Measurements from ENCODE around the gene TIMP2.
"Not testable (repeated sequence)": the region's sequence is repeated elsewhere in the genome, so short reads cannot be mapped to it uniquely, and the experiment has no call there.

Gene TIMP2

DNA sequence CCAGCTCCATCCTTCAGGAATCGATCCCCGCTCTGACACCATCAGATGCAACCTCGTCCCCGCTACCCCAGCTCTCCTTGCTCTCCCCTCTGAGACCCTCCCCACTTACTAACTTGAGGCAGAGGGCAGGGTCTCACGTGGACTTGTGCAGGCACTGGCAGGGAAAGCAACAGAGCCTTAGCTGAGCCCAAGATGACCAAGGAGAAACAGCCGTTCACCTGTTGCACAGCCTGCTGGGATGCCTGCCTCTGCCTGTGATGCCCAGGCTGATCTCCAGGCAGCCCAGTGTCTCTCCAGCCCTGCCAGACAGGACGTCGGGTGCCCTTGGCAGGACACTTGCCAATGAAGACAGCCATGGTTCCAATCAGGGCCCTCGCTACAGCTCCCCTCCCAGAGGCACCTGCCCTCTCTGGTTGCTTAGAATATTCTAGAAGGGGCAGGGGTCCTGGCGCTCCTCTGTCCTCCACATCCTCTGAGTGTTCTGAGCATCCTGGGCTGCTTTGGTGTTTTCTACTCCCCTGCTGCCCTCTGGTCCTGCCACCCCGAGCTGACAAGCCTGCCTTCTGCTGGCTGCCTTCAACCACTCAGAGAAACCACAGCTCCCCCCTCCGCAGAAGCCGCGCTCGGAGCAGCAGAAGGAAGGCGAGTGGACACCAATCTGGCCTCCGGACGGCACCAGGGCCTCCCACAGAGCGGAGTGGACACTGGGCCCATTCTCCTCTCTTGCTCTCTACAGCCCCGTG is 28.9 kb downstream of the TIMP2 start:
- H3K4me3 Mint-ChIP-seq, result no peak overlapping the region
- no peak overlapping the region for H3K27ac Mint-ChIP-seq
- peaks cover 12% of the 10 kb centered on the region for H3K4me1 Mint-ChIP-seq (ENCODE audit: low read depth)
- H3K36me3 Mint-ChIP-seq (ENCODE audit: low read depth), result no peaks in the 10 kb centered on the region
- no peaks in the 10 kb centered on the region for H3K27me3 Mint-ChIP-seq
- no peaks in the 10 kb centered on the region for H3K9me3 Mint-ChIP-seq

- Mint-ChIP-seq H3K36me3 (ENCODE audit: low read depth) (no peaks in the 10 kb centered on the region), H3K4me1 (ENCODE audit: low read depth) (peaks cover 21% of the 10 kb centered on the region), H3K9me3 (no peaks in the 10 kb centered on the region), H3K4me3 (no peak overlapping the region), H3K27me3 (no peaks in the 10 kb centered on the region), H3K27ac (no peak overlapping the region)
These were observed 29.9 kb downstream of the TIMP2 start for GRCh38 chr17:78895322-78895721.

- H3K36me3 Mint-ChIP-seq (ENCODE audit: low read depth), result no peaks in the 10 kb centered on the region
- no peak overlapping the region for H3K4me3 Mint-ChIP-seq
- peaks cover 37% of the 10 kb centered on the region for H3K4me1 Mint-ChIP-seq (ENCODE audit: low read depth)
- no peak overlapping the region for H3K27ac Mint-ChIP-seq
- H3K9me3 Mint-ChIP-seq, result no peaks in the 10 kb centered on the region
- no peaks in the 10 kb centered on the region for H3K27me3 Mint-ChIP-seq
These were observed 31.5 kb downstream of the TIMP2 start for GRCh38 chr17:78893684-78894083.

DNA sequence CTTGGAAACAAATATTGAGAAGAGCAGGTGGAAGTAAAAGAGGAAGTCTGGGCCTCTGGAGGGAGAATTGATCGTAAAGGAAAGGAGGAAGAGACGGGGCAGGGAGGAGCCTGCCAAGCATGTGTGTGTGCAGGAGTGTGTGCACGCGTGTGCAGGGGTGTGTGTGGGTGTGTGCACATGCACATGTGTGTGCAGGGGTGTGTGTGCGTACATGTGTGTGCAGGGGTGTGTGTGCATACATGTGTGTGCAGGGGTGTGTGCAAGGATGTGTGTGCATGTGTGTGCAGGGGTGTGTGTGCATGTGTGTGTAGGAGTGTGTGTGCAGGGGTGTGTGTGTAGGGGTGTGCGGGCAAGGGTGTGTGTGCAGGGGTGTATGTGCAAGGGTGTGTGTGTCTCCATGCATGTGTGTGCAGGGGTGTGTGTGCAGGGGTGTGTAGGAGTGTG is 32.2 kb downstream of the TIMP2 start:
- no peaks in the 10 kb centered on the region for H3K27me3 Mint-ChIP-seq
- no peak overlapping the region for H3K27ac Mint-ChIP-seq
- no peaks in the 10 kb centered on the region for H3K9me3 Mint-ChIP-seq
- no peaks in the 10 kb centered on the region for H3K36me3 Mint-ChIP-seq (ENCODE audit: low read depth)
- H3K4me3 Mint-ChIP-seq, result no peak overlapping the region
- H3K4me1 Mint-ChIP-seq (ENCODE audit: low read depth), result peaks cover 40% of the 10 kb centered on the region

- Mint-ChIP-seq H3K36me3 (ENCODE audit: low read depth) (no peaks in the 10 kb centered on the region), H3K27ac (no peak overlapping the region), H3K4me3 (no peak overlapping the region), H3K4me1 (ENCODE audit: low read depth) (peaks cover 40% of the 10 kb centered on the region), H3K9me3 (no peaks in the 10 kb centered on the region), H3K27me3 (no peaks in the 10 kb centered on the region)
These were observed 32.7 kb downstream of the TIMP2 start for GRCh38 chr17:78892520-78892919.

DNA sequence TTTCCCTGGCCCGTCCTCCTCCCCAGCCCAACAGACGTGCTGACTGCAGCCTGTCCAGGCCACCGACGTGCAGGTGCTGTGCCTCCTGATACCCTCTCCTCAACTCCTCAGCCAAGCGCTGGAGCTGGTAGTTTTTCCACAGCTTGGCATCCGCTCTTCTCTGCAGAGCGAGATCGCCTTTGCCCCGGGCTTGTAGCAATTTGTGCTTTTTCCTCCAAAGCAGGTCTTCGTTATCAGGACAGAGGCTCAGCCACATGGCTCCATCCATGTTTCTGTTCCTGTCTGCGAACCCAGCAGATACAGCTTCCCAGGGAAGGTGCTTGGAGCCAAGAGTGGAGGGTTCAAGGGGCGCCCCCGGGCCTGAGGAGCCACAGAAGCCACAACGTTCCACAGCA is 33.1 kb downstream of the TIMP2 start:
- H3K27ac Mint-ChIP-seq, result no peak overlapping the region

DNA sequence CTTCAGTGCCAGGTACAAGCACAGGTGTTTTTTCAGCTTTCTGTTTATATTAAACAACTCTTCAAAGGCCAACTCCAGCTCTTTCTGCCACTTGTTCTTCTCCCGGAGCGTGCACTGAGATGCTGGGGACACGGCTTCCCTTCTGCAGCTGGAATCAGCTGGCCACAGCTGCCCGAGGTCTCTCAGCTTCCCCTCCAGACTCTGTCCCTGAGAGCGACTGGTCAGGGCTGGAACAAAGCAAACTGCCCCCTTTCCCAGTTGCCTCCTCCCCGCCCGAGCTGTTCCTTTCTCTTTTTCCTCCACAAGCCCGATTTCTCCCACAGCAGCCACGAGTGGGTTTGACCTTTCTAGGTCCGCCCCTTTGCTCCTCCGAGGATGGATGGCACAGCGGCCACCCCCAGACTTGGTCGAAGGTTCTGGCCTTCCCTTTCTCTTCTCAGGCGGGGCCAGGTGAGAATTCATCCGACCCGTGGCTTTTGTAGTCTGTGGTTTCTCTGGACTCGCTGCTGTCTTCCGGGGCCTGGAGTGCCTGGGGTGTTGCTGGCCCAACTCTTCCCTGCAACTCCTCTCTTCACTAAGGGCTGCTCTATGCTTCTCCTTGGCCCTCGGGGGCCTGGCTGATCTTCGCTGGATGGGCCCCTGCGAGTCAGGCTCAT is 33.7 kb downstream of the TIMP2 start:
- Mint-ChIP-seq H3K4me1 (ENCODE audit: low read depth) (peaks cover 40% of the 10 kb centered on the region), H3K4me3 (no peak overlapping the region)

More for the DNA sequence above, 33.1 kb downstream of the TIMP2 start:
- H3K4me1 Mint-ChIP-seq (ENCODE audit: low read depth), result peaks cover 40% of the 10 kb centered on the region
- no peaks in the 10 kb centered on the region for H3K36me3 Mint-ChIP-seq (ENCODE audit: low read depth)
- no peak overlapping the region for H3K4me3 Mint-ChIP-seq
- no peaks in the 10 kb centered on the region for H3K9me3 Mint-ChIP-seq
- H3K27me3 Mint-ChIP-seq, result no peaks in the 10 kb centered on the region

DNA sequence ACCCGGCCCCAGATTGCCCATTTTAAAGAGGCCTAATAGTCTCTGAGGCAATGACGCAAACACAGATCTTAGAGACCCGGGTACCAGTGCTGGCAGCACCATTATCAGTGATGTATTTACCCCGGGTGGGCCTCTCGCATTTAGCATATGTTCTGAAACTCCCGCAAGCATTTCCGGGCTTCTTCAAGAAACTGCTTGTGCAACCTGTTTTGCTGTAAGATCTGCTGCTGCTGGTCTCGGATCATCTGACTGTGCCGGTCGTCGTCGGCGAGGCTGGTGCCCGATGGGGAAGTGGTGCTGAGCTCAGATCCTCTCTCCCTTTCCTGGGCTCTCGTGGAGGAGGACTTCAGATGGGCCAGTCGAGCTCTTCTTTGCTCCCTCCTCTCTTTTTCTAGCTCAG is 34.7 kb downstream of the TIMP2 start:
- Mint-ChIP-seq H3K27me3 (no peaks in the 10 kb centered on the region), H3K4me3 (no peak overlapping the region), H3K4me1 (ENCODE audit: low read depth) (peaks cover 40% of the 10 kb centered on the region), H3K36me3 (ENCODE audit: low read depth) (no peaks in the 10 kb centered on the region), H3K27ac (peak overlapping the region; percentile 43), H3K9me3 (no peaks in the 10 kb centered on the region)

More for the DNA sequence above, 33.7 kb downstream of the TIMP2 start:
- Mint-ChIP-seq H3K27me3 (no peaks in the 10 kb centered on the region), H3K9me3 (no peaks in the 10 kb centered on the region), H3K36me3 (ENCODE audit: low read depth) (no peaks in the 10 kb centered on the region), H3K27ac (peak overlapping the region; percentile 34)

GRCh38 chr17:78890096-78890495 is 35.1 kb downstream of the TIMP2 start:
- Mint-ChIP-seq H3K27ac (peak overlapping the region; percentile 81), H3K4me1 (ENCODE audit: low read depth) (peaks cover 40% of the 10 kb centered on the region)
- not testable (repeated sequence) for H3K4me3 Mint-ChIP-seq

DNA sequence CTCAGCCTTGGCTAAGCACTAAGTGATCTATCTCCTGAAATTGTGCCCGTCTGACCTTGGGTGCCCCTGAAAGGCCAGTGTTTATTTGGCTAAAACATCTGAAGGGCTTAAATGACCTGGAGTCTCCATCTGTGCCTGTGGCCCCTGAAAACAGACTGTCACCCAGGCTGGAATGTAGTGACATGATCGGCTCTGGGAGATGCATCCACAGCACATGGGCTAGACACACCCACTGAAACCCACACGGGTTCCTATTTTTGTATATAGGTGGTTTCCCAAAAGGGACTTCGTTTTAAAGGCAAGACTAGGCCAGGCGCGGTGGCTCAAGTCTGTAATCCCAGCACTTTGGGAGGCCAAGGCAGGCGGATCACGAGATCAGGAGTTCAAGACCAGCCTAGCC is 35.7 kb downstream of the TIMP2 start:
- no peaks in the 10 kb centered on the region for H3K36me3 Mint-ChIP-seq (ENCODE audit: low read depth)
- peak overlapping the region; percentile 61 for H3K4me3 Mint-ChIP-seq
- peak overlapping the region; percentile 81 for H3K27ac Mint-ChIP-seq
- H3K9me3 Mint-ChIP-seq, result no peaks in the 10 kb centered on the region
- H3K27me3 Mint-ChIP-seq, result no peaks in the 10 kb centered on the region
- peaks cover 40% of the 10 kb centered on the region for H3K4me1 Mint-ChIP-seq (ENCODE audit: low read depth)

More at GRCh38 chr17:78890096-78890495, 35.1 kb downstream of the TIMP2 start:
- H3K36me3 Mint-ChIP-seq (ENCODE audit: low read depth); H3K9me3 Mint-ChIP-seq; H3K27me3 Mint-ChIP-seq: not testable (repeated sequence)

DNA sequence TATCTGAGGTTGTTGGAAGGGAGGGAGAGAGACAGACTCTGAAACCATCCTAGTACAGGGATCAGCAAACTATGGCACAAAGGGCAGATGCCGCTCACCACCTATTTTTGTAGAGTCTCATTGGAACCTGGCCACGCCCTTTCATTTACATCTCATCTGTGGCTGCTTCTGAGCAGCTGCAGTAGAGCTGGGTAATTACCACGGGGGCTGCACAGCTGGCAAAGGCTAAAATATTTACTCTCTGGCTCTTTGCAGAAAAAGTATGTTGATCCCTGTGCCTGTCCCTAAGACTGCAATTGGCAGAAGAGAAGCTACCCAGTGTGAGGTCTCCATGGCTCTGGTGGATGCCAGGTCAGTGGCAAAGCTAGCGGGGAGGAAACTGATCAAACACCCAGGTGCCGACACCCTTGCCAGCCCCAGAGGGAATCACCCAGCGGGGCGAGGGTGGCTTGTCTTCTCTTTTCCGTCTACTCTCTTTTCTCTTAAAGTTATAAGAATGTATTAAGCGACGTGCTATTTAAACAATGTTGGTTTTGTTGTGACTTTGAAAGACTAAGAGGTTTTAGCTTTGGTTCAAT is 36.2 kb downstream of the TIMP2 start:
- Mint-ChIP-seq H3K36me3 (ENCODE audit: low read depth) (no peaks in the 10 kb centered on the region), H3K9me3 (no peaks in the 10 kb centered on the region), H3K27me3 (no peaks in the 10 kb centered on the region), H3K27ac (peak overlapping the region; percentile 60), H3K4me3 (no peak overlapping the region), H3K4me1 (ENCODE audit: low read depth) (peaks cover 40% of the 10 kb centered on the region)

DNA sequence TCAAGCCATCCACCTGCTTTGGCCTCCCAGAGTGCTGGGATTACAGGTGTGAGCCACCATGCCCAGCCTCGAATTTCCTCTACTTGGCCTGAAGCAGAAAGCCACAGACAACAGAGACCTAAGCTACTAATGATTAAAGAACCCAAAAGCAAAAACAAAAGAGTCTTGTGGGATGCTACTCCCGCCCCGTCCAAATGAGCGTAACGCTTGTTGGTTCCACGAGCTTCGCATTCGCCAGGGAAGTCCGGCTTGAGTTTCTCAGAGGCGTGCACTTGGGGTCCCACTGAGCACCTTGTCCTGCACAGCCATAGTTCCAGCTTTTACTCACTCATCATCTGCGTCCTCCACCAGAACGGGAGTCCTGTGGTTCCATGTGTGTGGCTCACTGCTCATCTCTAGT is 38.2 kb downstream of the TIMP2 start:
- Mint-ChIP-seq H3K27ac (no peak overlapping the region), H3K9me3 (no peaks in the 10 kb centered on the region), H3K4me3 (no peak overlapping the region), H3K4me1 (ENCODE audit: low read depth) (peaks cover 44% of the 10 kb centered on the region), H3K36me3 (ENCODE audit: low read depth) (no peaks in the 10 kb centered on the region), H3K27me3 (no peaks in the 10 kb centered on the region)

- Mint-ChIP-seq H3K9me3 (no peaks in the 10 kb centered on the region), H3K27ac (no peak overlapping the region), H3K4me3 (no peak overlapping the region), H3K36me3 (ENCODE audit: low read depth) (no peaks in the 10 kb centered on the region), H3K27me3 (no peaks in the 10 kb centered on the region), H3K4me1 (ENCODE audit: low read depth) (peaks cover 35% of the 10 kb centered on the region)
These were observed 39.2 kb downstream of the TIMP2 start for GRCh38 chr17:78885956-78886355.

DNA sequence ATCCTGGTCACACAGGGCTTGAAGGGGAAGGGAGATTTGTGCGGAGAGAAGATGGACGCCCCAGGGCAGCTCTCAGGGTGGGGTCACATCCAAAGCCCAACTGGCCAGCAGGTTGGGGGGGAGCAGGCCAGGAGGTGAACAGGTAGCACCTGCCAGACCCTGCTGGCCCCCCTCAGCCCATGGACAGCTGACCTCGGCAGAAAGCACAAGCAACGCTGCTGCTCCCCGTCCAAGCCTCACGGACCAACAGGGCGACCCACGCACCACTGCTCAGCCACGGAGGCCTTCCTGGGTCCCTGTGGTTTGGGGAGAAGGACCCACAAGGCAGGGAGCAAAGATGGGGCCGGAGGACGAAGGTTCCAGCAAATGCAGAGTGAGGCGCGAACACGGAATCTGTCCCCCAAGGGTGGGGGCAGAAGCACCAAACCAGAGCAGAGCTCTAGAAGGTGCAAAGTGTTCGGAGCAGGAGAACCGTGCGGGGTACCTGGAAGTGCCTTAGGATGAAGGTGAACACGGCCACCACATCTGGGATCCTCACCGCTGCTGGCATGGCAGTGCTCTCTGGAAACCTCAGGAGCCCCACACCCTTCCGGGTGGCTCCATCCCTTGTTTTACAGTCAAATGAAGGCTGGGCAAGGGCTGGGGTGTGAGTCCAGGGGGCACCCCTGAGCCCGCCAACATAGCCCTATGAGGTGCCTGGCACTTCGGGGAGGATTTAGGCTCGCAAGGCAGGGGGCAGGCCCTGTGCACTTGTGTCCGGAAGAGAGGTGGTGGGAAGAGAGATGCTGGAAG is 40.1 kb downstream of the TIMP2 start:
- H3K27me3 Mint-ChIP-seq, result no peaks in the 10 kb centered on the region
- H3K27ac Mint-ChIP-seq, result no peak overlapping the region
- H3K4me3 Mint-ChIP-seq, result no peak overlapping the region
- H3K9me3 Mint-ChIP-seq, result no peaks in the 10 kb centered on the region
- no peaks in the 10 kb centered on the region for H3K36me3 Mint-ChIP-seq (ENCODE audit: low read depth)
- peaks cover 29% of the 10 kb centered on the region for H3K4me1 Mint-ChIP-seq (ENCODE audit: low read depth)
